SH-SY5Y (cell line): Measurements from ENCODE around the gene PLAAT3.

Experiments
- GATA2 ChIP-seq: IDR thresholded peaks from 2 replicates; pipeline ENCODE4 v1.6.1; 2011; ENCODE audit warnings: mild to moderate bottlenecking, low read depth, low read length
- GATA3 ChIP-seq: IDR thresholded peaks from 2 replicates; pipeline ENCODE4 v1.6.1; 2011; ENCODE audit warnings: low read depth, mild to moderate bottlenecking, low read length, moderate library complexity

The PLAAT3 gene

DNA sequence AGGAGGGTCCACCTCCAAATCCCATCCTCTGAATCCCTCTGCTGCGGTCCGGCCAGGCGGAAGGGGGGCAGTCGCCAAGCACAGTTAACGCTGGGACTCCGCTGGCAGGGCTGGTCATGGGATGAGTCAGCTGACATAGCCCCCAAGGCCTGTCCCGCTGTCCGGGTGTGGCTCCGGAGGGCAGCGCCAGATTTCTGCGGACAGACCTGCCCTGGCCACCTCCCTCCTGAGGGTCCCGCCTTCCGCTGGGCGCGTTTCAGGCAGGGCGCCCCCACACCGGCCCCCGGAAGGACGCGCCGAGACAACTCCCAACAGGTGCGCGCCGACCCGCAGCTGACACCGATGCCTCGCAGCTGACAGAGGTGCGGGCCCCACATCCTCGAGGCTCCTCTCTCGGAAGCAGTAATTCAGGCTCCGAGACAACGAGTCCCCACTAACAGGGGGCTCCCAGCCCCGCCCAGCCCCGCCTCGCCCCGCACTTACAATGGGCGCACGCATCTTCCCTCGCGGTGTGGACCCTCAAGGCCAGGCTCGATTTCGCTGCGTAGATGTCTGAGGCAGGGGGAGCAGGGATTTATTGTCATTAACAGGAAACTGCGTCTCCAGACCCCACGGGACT is 607 bp downstream of the PLAAT3 start:
- TF ChIP-seq GATA3 (no peak), GATA2 (no peak)

DNA sequence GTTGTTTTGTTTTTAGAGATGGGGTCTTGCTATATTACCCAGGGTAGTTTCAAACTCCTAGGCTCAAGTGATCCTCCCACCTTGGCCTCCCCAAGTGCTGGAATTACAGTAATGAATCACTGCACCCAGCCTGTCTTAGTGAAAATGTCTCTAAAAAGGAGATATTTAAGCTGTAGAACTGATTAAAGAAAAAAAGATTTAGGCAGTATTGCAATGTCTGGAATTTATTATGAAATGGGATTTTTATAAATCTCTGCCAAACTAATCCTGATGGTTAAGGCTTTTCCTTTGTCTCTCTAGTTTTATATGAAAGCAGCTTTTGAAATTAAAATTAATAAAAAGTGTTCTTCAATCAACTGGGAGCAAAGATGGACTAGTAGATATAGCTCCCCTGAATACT is 2.1 kb downstream of the PLAAT3 start:
- TF ChIP-seq GATA3 (no peak), GATA2 (no peak)

DNA sequence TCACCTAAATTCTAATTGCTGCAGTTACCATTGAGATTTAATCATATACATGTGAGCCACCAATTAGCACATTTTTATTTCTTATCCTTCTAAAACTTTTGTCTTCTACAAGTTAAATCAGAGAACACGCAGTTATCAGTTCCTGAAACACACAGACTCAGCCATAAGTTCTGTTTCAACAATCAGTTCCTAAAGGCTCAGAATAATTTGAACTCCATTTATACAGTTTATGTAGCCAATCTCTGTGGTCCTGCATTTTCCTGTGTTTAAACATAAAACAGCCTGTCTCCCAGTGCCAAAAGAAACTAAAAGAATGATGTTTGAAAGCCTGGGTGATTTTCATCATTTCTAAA is 2.9 kb downstream of the PLAAT3 start:
- TF ChIP-seq GATA2 (no peak), GATA3 (no peak)

DNA sequence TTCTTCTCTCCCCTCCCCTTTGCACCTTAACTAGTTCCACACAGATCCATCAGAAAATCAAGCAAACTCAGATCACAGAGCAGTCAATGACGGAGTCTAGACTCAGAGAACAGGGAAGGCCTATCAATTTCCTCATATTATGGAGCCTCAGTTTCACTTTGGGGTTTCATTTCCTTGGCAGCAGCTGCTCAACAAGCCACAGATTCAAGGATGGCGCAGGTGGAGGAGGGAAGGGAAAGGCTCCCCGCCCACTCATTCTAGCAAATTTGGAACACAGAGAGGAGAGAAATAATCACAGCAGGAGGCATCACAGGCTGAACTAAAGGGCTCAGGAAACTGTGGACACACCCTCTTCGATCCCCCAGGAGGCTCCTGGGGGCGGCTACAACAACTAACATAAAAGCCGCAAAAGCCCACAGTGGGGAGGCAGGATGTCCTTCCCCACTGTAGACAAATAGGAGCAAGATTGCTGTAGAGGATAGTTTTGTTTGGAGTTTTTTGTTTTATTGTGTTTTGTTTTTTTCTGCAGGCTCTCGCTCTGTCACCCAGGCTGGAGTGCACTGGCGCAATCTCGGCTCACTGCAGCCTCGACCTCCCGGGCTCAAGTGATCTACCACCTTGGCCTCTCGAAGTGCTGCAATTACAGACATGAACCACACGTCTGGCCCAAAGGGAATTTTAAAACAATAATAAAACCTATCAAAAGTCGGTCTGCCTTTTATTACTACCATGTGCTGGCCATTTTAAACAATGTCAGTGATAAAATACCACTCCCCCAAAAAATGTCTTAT is 3.4 kb downstream of the PLAAT3 start:
- TF ChIP-seq GATA2, result no peak
- no peak for TF ChIP-seq GATA3

DNA sequence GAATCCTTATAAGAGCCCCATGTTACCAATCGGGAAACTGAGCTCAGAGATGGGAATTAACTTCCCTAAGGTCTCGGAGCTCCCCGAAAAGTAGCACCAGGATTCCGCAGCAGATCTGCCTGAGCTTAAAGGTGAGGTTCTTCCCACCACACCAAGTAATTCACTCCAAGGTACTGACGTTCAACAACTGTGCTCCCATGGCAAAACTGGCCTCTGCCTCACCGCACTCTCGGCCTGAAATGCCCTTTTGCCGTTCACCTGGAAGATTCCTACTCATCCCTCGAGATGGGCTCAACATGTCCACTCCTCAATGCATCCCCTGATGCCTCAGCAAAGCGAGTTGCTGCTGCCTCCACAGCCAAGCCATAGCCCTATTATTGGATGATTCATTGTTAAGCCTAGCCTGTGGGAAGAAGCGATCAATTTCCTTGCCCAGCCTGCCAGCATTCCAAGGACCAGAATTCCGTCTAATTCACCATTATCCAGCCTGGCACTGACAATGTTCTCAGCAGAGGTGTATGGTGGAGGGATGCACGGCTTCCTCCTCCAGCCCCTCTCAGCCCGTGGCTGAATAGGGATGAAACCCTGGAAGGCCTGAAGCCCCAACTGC is 4.2 kb downstream of the PLAAT3 start:
- TF ChIP-seq GATA3 (no peak), GATA2 (no peak)

DNA sequence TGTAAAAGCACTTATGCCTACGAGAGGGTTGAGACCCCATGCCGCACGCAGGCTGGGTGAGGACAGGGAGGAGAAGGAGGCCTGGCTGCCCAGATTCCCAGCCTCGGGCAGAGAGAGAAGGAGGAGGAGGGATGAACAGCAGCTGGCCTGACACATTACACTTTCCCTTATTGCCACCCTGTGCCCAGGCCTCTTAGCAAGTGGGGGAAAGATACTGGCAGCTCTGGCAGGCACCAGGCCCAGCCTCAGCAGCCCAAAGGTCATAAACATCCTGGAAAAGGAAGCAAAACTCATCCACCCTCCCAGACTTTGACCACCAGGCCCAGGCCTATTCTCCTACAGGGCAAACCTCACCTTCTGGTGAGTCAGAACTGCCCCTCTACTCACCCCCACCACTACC is 4.7 kb downstream of the PLAAT3 start:
- TF ChIP-seq GATA2 (no peak), GATA3 (no peak)

DNA sequence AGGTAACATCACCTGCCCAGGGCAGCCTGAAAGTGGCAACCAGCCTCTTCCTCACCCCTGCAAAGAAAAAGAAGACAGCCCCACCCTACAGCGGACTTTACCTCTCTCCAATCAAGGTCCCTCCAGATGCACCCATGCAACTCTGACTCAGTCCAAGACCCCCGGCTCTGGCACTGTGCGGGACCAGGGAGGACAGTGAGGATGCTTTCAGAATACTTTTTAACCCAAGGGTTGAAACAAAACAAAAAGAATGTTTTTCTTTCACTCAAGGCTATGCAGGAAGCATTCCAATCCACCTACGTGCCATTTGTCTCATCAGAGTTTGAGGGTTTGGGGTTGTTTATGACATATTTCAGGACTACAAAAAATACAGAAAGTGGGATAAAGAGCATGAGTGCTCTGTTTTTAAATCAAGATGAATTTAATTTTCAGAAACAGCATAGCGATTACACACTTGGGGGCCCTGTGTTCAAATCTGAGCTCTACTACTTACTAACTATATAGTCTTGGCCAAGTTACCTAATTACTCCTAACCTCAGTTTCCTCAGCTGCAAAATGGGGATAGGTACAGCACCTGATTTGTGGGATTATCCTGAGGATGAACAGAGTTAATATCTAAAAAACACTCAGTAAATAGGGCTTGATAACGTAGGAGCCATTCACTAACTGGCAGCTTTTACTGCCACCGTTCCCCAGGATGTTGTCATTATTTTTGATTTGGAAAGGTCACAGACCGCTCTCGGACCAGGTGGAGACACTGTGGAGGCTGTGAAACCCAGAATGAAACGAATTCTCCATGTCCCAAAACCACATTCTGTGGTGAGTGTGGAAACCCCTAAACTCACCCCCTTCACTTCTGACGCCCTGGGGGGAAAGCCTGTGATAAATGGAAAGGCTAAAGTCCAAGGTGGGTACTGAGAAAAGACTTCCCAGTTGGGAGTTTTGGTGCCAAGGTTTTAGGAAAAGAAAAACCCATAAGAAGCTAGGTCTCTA is 5.6 kb downstream of the PLAAT3 start:
- TF ChIP-seq GATA2 (no peak), GATA3 (no peak)

DNA sequence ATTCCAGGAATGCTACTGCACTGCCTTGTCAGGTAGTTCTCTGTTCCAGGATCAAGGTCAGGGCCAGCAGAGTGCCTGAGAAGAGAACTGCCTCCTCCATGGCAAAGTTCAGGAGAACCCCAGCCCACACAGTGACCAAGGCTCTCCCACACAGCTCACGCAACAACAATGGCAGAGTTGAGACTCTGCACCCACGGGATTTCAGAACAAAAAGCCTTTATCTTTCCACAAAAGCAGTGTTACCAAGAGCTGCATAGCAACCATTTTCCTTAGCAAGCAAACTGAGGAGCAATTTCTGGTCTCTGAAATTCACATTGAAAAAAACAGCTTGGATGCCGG is 11.1 kb downstream of the PLAAT3 start:
- TF ChIP-seq GATA2 (no peak), GATA3 (no peak)

DNA sequence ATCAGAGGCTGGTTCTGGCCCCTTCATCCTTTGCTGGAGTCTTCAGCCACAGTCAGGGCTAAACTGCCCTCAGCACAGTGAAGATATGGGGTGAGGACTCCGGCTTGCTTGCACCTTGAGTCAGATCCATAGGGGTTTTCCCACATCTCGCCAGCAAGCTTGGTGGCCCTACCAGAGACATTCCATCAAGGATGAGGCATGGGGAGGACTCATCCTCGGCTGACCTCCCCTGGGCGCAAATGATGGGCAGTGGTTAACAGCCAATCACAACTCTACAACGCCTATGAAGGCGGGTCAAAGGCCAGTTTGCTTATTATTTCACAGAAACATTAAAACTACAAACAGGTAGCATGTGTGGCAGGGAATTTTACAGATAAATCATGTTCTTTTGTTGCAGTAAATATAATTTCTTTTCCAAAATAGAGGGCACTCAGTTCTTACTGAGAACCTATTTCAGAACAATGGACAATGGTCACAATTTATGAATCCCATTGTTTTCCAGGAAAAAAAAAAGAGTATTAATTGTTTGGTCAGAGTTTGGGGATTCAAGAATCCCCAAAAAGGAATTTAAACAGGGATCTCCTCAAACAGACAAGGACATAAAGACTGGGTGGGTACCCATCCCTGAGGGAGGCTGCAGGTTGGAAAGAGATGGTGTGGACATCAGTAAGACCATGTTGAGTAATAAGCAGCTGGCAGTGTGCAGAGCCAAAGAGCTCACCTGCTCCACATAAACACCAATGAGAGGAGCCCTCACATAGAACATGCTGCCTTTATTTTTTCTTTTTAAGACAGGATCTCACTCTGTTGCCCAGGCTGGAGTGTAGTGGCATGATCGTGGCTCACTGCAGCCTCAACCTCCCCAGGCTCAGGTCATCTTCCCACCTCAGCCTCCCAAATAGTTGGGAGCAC is 14.8 kb downstream of the PLAAT3 start:
- TF ChIP-seq GATA2, result no peak
- no peak for TF ChIP-seq GATA3

DNA sequence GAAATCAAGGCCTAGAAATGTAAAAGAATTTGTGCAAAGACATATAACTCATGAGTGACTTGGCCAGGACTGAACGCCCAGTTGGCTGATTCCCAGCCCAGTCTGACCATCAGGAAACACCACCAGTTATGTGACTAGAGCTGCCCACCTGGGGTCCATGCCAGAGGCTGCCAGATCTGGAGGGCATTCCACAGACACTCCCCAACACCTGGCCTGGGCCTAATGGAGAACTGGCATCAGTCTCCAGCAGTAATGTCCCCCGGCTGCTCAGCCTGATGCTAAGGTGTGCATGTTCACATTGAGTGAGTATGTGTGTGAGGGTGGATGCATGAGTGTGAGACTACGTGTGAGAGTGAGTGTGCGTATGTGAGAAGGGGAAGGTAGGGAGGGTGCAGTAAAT is 15.7 kb downstream of the PLAAT3 start:
- no peak for TF ChIP-seq GATA2
- no peak for TF ChIP-seq GATA3

DNA sequence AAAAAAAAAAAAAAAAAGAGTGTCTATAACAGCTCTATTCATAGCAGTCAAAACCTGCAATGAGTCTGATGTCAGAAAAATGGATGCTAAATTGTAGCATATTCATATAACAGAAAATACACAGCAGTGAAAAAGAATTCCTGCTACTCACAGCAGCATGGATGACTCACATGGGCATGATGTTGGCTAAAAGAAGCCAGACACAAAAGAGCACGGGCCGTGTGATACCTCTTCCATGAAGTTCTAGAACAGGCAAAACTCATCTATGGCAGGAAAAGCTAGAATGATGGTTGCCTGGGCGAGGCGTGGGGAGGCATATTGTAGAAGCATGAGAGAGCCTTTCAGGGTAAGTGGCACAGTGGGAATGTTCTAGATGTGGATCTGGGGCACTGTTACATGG is 18.9 kb downstream of the PLAAT3 start:
- TF ChIP-seq GATA3 (no peak), GATA2 (no peak)

DNA sequence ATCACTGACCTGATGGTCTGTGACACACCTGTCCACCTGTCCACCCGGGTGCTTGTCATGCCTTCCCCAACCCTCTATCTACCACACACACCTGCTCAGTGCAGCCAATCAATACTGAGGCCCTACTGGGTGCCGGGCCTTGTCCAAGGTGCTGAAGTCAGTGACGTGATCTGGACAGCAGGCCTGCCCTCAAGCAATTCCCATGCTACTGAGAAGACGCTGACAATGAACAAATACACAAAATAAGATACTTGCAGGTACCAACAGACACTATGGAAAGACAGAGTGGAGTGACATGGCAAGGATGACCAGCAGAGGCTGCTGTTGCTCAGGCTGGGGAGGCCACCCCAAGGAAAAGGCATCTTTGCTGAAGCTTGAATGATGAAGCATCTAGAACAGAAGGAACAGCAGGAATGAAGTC is 21.2 kb downstream of the PLAAT3 start:
- no peak for TF ChIP-seq GATA2
- no peak for TF ChIP-seq GATA3

DNA sequence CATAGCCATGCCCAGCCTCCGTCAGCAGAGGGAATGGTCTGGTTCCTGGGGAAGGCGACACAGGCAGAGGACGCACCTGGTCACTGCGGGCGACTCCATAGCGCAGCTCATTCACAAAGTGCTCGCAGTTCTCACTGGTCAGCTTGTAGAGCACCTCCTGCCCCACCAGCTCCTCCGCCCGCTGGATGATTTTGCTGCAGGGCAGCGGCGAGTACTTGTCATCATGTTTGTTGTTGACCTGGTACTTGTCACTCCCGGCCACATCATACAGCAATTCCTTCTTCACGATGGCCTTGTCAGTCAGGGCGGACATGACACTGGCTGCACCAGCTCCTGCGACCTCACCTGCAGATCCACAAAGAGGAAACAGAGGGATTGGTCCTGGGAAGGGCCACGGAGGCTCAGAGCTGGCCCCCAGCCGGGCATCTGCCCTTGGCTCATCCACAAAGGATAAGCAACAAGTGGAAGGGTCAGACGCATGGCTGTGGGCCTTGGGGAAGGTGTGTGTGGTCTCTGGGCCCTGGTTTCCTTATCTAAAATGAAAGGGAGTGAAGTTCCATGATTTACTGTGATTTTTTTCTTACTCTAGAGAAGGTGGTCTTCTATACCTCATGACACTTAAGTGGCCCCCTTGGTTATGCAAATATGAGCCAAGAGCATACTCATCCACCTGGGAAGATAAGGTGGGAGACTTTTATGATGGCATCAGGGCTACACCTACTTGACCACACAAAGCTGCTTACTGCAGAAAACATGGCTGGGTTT is 24.0 kb downstream of the PLAAT3 start:
- no peak for TF ChIP-seq GATA3
